ENCODE measurements around the gene MAEL.

Gene MAEL

DNA sequence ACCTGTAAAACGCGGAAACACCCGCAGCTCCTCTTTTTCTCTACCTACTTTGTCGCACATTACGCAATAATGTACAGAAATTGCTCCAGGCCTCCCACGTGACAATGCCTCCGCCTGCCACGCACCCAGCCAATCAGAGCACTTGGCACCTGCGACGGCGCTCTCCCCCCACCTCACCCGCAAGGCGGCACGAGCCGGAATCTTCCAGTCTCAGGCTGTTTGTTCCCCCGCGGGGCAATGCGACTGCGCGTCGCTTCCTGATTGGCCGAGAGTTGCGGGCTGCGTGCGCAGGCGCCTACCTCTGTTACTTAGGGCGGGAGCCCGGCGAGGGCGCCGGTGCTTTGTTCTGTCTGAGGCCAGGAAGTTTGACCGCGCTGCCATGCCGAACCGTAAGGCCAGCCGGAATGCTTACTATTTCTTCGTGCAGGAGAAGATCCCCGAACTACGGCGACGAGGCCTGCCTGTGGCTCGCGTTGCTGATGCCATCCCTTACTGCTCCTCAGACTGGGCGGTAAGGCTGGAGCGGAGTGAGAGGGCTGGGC is at the start of gene MAEL:
TSS of gene MAEL (plus strand) at position 307 of the 542 bp plus-strand sequence. CDS start at position 380, 73 bp downstream.
- DNase-seq: no peak

GRCh38 chr1:166939741-166940375 is 49.2 kb upstream of the MAEL start:
- DNase-seq: no peak

- DNase-seq: no peak
These were observed 44.7 kb upstream of the MAEL start for GRCh38 chr1:166944186-166944967.

- no peak for DNase-seq
These were observed 41.6 kb upstream of the MAEL start for GRCh38 chr1:166947398-166948043.

DNA sequence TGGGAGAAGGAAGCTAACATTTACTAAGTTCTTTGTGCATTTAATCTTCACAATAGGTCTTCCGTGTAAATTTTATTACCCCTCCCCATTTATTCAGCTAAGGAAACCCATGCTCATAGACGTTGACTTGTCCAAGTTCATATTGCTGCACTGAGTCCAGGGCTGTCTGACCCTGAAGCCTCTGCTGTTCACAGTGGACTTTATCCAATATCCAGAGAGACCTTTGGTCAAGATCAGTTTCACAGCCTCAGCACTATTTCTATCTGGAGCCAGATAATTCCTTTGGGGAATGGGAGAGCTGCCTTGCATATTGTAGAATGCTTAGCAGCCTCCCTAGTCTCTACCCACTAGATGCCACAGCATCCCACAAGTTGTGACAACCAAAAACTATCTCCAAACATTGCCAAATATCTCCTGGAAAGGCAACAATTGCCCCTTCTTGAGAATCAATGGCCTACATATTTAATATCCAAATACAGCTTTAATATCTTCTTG is 40.2 kb upstream of the MAEL start:
- DNase-seq: no peak

GRCh38 chr1:166950156-166950555 is 38.9 kb upstream of the MAEL start:
- no peak for DNase-seq

DNA sequence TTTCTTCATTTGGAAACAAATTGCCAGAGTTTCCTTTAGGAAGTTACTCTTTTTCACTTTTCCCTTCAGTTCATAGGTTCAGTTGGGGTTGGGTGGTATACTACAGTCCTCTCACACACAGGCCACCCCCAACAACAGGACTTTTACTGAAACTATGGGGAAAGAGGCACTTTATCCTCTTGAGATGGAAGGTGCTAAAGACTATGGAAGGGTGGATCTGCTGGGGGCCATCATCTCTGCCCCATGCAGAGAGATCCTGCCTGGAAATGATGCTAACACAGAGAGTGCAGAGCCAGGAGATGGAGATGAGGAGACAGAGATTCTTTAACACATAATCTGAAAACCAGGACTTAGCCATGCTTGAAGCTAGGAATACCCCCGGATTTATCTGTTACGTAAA is 38.0 kb upstream of the MAEL start:
- no peak for DNase-seq

DNA sequence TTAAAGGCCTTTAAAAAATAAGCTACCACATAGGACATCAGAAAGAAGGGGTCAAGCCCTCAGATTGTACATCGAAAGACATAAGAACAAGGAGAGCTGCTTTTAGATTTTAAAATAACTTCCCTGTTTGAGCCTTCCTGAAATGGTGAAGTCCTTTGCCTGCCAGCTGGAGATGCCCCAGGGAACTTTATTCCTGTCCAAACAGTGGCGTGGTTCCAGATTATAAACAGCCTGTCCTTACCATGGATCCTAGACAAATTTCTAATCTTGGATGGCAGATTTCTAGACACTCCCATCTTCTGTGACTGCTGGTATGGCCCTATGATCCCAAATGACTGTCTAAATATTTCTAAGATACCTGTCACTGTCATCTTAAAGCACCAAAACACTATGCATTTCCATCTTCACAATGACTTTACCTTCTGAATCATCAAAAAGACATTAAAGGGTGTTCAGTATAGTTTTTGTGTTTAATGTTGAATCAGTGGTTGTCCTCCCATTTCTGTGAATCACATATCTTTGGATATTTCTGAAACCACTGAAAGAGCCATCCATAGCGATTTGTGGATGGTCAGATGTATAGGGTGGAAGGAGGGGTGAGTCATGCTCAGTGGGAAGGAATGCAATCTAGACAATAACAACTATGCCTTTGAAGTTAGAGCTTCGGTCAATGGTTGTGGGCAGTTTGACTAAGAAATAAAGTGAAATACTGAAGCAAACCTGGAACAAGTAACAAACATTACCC is 36.9 kb upstream of the MAEL start:
- DNase-seq: no peak

DNA sequence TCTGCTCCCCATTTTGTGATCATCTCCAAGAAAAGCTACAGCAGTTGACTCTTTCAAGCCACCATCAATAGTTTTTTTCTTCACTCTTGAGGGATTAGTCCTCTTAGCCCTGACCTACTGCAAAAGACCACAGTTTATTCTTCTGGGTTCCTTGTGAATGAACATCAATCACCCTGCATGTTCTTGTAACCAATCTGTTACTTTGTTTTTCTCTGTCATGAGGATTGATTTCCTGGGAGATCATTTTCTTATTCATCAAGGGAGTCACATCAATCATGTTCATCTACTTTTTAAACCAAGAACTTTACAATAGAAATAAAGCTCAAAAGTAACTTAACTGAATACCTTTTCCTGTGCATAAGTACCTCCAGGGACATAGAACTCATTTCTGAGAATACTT is 35.6 kb upstream of the MAEL start:
- DNase-seq: no peak

DNA sequence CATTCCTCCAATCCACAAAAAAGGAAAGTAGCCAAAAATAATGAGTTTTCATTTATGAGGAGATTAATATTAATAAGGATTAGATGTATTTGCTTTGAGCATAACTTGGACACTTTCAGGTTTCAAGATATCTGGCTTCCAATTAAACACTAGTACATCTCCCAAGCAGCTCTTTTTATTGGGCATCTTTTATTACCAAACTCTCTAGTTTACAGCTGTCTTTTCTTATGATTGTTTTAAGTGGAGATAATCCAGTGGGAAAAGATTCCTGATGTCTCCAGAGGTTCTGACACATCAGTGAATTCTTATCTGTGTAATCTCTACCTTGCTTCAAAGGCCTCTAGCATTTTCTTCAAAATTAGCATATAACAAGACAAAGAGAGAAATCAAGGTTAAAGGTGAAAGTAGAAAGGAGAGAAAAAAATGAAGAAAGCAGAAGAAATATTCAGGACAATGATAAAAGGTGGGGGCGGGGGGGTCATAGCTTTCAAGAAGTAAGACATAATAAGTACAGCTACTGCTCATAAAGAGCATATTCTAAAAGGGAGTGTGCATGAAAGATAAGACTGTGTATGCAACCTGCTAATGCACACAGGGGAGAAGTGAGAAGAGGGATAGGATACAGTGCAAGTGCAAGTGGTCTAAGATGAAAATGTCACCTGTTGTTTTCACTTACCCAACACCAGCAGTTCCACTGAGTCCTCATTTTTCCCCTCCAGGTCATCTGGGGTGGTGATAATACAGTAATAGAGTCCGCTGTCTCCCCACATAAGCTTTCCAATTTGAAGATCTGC is 32.8 kb upstream of the MAEL start:
- DNase-seq: no peak

DNA sequence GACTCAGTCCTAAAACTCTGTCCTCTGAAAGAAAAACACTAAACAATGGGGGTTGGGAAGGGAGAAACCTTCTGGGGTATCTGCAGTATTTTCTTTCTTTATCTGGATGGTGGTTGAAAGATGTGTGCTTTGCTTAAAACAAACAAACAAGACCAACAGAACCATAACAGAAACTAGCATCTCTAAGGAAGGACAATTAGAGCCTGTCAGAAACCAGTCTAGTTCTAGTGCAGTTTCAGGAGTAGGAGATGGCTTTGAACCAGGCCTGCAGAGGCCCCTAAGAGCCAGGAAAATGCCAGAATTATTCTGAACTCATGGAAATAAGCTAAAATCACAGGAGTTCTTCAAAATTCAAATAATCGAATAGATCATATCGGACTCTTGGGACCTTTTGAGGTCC is 32.2 kb upstream of the MAEL start:
- DNase-seq: no peak

DNA sequence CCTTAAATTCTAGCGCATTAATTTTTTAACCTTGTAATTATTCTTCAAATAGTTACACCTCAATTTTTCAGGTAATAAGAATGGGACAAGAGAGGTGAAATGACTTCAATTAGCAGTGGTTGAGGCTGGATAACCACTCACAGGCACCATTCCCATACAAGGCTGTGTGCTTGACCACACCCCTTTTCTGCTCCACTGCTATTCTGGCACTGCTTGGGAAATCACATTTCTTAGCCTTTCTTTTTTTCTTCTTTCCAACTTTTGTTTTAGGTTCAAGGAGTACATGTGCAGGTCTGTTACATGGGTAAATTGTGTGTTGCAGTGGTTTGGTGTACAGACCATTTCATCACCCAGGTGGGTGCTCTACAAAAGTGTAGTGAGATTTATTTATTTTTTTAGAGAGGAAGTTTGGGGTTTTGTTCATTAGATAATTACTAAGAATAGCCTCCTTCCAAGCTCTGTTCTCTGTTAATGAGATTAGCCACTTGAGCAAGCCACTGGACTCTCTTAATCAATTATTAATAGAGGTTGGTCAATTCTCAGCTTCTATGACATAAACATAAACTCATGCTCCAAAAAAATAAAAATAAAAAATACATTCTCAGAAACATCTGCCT is 28.1 kb upstream of the MAEL start:
- no peak for DNase-seq

DNA sequence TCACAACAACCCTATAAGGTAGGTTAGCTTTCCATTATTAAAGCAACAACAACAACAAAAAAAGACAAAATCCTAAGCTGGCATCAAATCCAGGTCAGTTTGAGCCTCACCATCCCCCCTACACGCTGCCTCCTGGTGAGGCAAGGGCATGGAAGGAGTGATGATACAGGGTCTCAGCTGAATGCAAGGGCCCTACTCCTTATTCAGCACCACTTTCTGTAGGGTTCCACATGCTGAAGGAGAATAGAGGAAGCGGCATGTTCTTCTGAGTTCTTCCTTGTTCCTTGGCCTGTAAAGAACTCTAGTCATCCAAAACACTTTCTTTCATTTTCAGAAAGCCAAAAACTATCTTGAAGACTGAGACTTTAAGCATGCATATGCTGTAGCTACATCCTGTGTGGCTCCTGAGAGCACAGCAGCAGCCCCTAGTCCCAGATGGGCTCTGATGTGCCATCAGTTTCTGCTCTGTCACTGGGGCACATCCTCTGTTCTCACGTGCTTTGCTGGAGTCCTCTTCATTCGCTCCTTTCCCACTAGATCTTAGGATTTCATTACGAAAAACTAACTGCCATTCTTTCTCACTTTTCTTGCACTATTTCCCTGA is 19.9 kb upstream of the MAEL start:
- no peak for DNase-seq

GRCh38 chr1:166971252-166971651 is 17.8 kb upstream of the MAEL start:
- no peak for DNase-seq

GRCh38 chr1:166972193-166972592 is 16.9 kb upstream of the MAEL start:
- DNase-seq: no peak

DNA sequence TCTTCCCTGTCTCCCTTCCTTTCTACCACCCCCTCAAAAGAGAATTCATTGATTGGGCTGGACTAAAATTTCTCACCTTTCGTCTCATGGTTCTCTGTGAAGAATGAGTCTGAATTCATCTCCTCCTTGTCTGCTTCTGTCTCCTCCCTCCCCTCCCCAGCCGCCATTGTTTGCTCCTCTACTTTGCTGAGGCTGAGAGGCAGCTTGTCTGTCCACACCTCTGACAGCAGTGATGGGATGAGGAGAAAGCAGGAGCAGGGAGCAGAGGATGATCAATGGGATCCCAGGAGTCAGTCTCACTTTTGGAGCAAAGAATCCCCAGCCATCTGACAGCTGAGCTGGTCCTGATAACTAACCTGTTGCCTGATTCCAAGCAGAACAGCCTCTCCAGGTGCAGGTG is 16.3 kb upstream of the MAEL start:
- no peak for DNase-seq

- no peak for DNase-seq
These were observed 14.3 kb upstream of the MAEL start for GRCh38 chr1:166974647-166975345.

DNA sequence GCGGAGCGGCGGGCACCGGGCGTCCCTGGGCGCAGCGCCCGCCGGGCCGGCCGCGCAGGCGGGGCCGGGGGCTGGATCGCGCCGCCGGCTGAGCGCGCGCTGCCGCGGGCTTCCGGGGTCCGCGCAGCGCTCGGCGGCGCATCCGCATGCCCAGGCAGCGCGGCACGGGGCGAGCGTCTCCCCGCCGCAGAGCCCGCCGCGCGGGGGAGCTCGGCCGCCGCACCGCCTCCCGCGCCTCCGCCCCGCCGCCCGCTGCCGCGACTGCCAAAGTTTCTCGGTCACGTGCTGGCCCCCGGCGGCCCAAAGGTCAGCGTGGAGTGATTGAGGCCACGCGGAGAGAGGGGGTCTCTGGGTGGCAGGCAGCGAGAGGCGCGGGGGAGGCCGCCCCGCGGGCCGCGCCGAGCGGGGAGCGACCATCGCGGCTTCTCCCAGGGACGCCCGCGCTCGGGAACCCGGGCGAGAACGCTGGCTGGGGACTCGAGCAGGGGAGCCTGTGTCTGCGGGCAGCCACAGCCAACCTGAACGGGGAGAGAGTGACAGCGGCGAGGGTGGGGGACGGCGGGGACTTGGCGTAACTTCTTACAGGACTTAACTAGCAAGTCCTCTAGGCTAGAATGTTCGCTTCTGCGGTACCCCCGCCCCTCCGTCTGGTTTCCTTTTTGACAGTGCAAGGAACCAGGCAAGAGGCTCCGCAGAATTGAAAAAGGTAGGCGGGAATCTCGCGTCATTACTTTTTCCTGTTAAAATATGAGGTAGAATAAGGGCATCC is 13.5 kb upstream of the MAEL start, which contains the start of gene ILDR2:
TSS of gene ILDR2 (minus strand) at position 180 of the 769 bp plus-strand sequence. CDS start 272 bp downstream, outside the sequence.
- no peak for DNase-seq

- DNase-seq: no peak
These were observed 11.1 kb upstream of the MAEL start for GRCh38 chr1:166977951-166978350.

DNA sequence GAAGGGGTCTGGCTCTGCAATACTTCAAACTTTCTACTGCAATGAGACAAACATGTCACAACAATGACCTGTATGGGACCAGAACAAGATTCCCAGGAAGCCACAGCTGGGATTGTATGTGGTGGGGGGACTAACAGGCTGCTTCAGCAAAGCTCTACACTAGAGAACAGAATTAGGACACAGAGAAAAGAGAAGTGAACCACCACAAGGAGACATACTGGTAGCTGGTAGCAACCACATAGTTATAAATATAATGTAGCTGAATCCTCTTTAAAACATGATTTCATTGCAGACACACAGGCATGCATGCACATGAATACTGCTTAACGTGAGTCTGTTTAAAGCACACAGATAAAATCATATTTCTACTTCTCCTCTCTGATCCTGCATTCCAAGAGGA is 10.3 kb upstream of the MAEL start:
- DNase-seq: no peak
